ENCODE results near the gene DPEP1. TPM values are rescaled to one million over a fixed set of nuclear protein-coding genes. Genes with fewer than 3 reads are reported as not detected.

Gene DPEP1
- total RNA-seq, 2 donors from 2014 or later, result 0.16 TPM; not detected in 1

GRCh38 chr16:89610108-89610453, 3.4 kb upstream of the DPEP1 start:
- DNase-seq (ENCODE audit: low spot score), result no peak
- TF ChIP-seq CTCF (IDR thresholded peaks at IDR 0.05), result no peak

GRCh38 chr16:89612415-89613166, 851 bp upstream of the DPEP1 start:
- no peak for DNase-seq (ENCODE audit: low spot score)
- Histone ChIP-seq H3K27me3 (no peaks in the 10 kb centered on the region), H3K27ac (no peak overlapping the region), H3K9me3 (no peaks in the 10 kb centered on the region), H3K4me3 (no peak overlapping the region), H3K36me3 (no peaks in the 10 kb centered on the region), H3K4me1 (no peaks in the 10 kb centered on the region)
- no peak for TF ChIP-seq CTCF (IDR thresholded peaks at IDR 0.05)

More at GRCh38 chr16:89610108-89610453, 3.4 kb upstream of the DPEP1 start:
- H3K27ac ChIP-seq, result no peak overlapping the region
- H3K4me1 ChIP-seq, result no peaks in the 10 kb centered on the region
- no peaks in the 10 kb centered on the region for H3K27me3 ChIP-seq
- H3K36me3 ChIP-seq, result no peaks in the 10 kb centered on the region
- H3K4me3 ChIP-seq, result no peak overlapping the region
- H3K9me3 ChIP-seq, result no peaks in the 10 kb centered on the region

GRCh38 chr16:89613954-89614459, 565 bp downstream of the DPEP1 start:
- no peaks in the 10 kb centered on the region for H3K27me3 ChIP-seq
- no peak overlapping the region for H3K4me3 ChIP-seq
- no peak for DNase-seq (ENCODE audit: low spot score)
- no peak for TF ChIP-seq CTCF (IDR thresholded peaks at IDR 0.05)
- no peaks in the 10 kb centered on the region for H3K4me1 ChIP-seq
- no peak overlapping the region for H3K27ac ChIP-seq
- no peaks in the 10 kb centered on the region for H3K9me3 ChIP-seq
- H3K36me3 ChIP-seq, result no peaks in the 10 kb centered on the region

GRCh38 chr16:89615176-89615575, 1.7 kb downstream of the DPEP1 start:
- H3K4me1 ChIP-seq, result no peaks in the 10 kb centered on the region
- H3K9me3 ChIP-seq, result no peaks in the 10 kb centered on the region
- no peak for TF ChIP-seq CTCF (IDR thresholded peaks at IDR 0.05)
- no peaks in the 10 kb centered on the region for H3K27me3 ChIP-seq
- H3K4me3 ChIP-seq, result no peak overlapping the region
- no peak for DNase-seq (ENCODE audit: low spot score)
- no peaks in the 10 kb centered on the region for H3K36me3 ChIP-seq
- no peak overlapping the region for H3K27ac ChIP-seq

- Histone ChIP-seq H3K4me1 (no peaks in the 10 kb centered on the region), H3K27ac (no peak overlapping the region), H3K36me3 (no peaks in the 10 kb centered on the region), H3K27me3 (no peaks in the 10 kb centered on the region), H3K9me3 (no peaks in the 10 kb centered on the region), H3K4me3 (no peak overlapping the region)
- TF ChIP-seq CTCF (IDR thresholded peaks at IDR 0.05), result peak; percentile 55 to 75
- no peak for DNase-seq (ENCODE audit: low spot score)
These were observed 2.2 kb downstream of the DPEP1 start for GRCh38 chr16:89615596-89616090.
